Endothelial cell of umbilical vein (primary cell): ENCODE data around the gene PDGFRB. TPM values are rescaled to one million over a fixed set of nuclear protein-coding genes. Genes with fewer than 3 reads are reported as not detected.

ENCODE experiments used
- BruUV-seq: library from RNA; stranded (reverse); fragments of 400-500 nt; replicated peaks from 2 replicates; lab custom pipeline; 2021; lab: Mats Ljungman, UMichigan
- CTCF ChIA-PET: fragments of 300-600, 350-600 bp; sonication (Branson Sonifier 250); formaldehyde crosslinking; loops from one replicate; lab custom pipeline; 2021; ENCODE audit warnings: antibody characterized with exemption, inconsistent platforms; lab: Charles Lee
- POLR2A ChIA-PET: fragments of 300-600, 350-600 bp; sonication (Branson Sonifier 250); formaldehyde crosslinking; loops from one replicate; lab custom pipeline; 2021; ENCODE audit warnings: antibody characterized with exemption, inconsistent platforms; lab: Charles Lee
- DNase-seq: peaks from one replicate; pipeline ENCODE4 v3.0.0-alpha.2; 2011; ENCODE audit warnings: low read depth, low spot score
- FAIRE-seq: peaks from 2 replicates; lab custom pipeline; 2011; peaks lifted over from hg19 to GRCh38; lab: Jason Lieb, UNC
- H2AFZ ChIP-seq: 2 replicates; pipeline ENCODE4 v1.6.0; 2012; ENCODE audit warnings: low read depth, low read length, control low read depth, inconsistent platforms
- H3K27ac ChIP-seq: 2 replicates; pipeline ENCODE4 v1.5.1; 2011; ENCODE audit warnings: low read depth, mild to moderate bottlenecking, control low read depth, low read length, moderate library complexity; ENCODE audit not compliant: insufficient read depth
- H3K27me3 ChIP-seq, 2 experiments: 2 replicates each; pipeline versions ENCODE4 v1.6.0 to v1.6.1; 2011; ENCODE audit warnings: low read length in 2 of 2, mixed read lengths in 1 of 2; ENCODE audit not compliant: control insufficient read depth in 2 of 2, insufficient read depth in 2 of 2
- H3K36me3 ChIP-seq, 2 experiments: 2 replicates in 1 of 2; 3 replicates in 1 of 2; pipeline ENCODE4 v1.5.1; 2011; ENCODE audit warnings: low read length in 2 of 2, mild to moderate bottlenecking in 1 of 2, moderate library complexity in 1 of 2; ENCODE audit not compliant: control insufficient read depth in 2 of 2, insufficient read depth in 2 of 2; ENCODE audit errors: extremely low read depth in 1 of 2
- H3K4me1 ChIP-seq: 3 replicates; pipeline ENCODE4 v1.5.1; 2011; ENCODE audit warnings: mild to moderate bottlenecking, low read length; ENCODE audit not compliant: control insufficient read depth, insufficient read depth; ENCODE audit errors: extremely low read depth
- H3K4me2 ChIP-seq: 2 replicates; pipeline ENCODE4 v1.6.1; 2011; ENCODE audit warnings: low read length, control low read depth, mixed read lengths; ENCODE audit not compliant: insufficient read depth
- H3K4me3 ChIP-seq, 3 experiments: fragments of 200-600 bp in 1 of 3; sonication (generic), shearing (Covaris generic) in 1 of 3; replicated peaks in 1 of 3; 2 replicates each; pipeline ENCODE4 v1.5.1; 2011 to 2016; ENCODE audit warnings: control low read depth in 3 of 3, low read length in 3 of 3, mild to moderate bottlenecking in 2 of 3, inconsistent platforms in 1 of 3, low read depth in 1 of 3, moderate library complexity in 1 of 3; ENCODE audit not compliant: insufficient read depth in 1 of 3
- H3K79me2 ChIP-seq: 2 replicates; pipeline ENCODE4 v1.6.0; 2012; ENCODE audit warnings: low read length, inconsistent platforms; ENCODE audit not compliant: control insufficient read depth, insufficient read depth
- H3K9ac ChIP-seq: replicated peaks from 2 replicates; pipeline ENCODE3; 2011; ENCODE audit warnings: low read length, control low read depth; ENCODE audit not compliant: insufficient read depth; ENCODE audit errors: extremely low read depth
- H3K9me1 ChIP-seq: replicated peaks from 3 replicates; pipeline ENCODE4 v1.6.0; 2011; ENCODE audit warnings: mild to moderate bottlenecking, low read length; ENCODE audit not compliant: control insufficient read depth, insufficient read depth; ENCODE audit errors: extremely low read depth
- H3K9me3 ChIP-seq: replicated peaks from 2 replicates; pipeline ENCODE4 v1.5.1; 2012; ENCODE audit warnings: low read length, inconsistent platforms; ENCODE audit not compliant: control insufficient read depth, insufficient read depth
- H4K20me1 ChIP-seq: replicated peaks from 2 replicates; pipeline ENCODE3; 2011; ENCODE audit warnings: mild to moderate bottlenecking, low read length; ENCODE audit not compliant: control insufficient read depth, insufficient read depth; ENCODE audit errors: extremely low read depth
- EZH2 ChIP-seq: IDR thresholded peaks from 2 replicates; pipeline ENCODE4 v1.6.1; 2012; ENCODE audit warnings: borderline replicate concordance, low read depth, mild to moderate bottlenecking, moderate library complexity, low read length, inconsistent platforms; ENCODE audit not compliant: severe bottlenecking
- FOS ChIP-seq: IDR thresholded peaks from 2 replicates; pipeline ENCODE4 v1.6.1; 2011; ENCODE audit warnings: mild to moderate bottlenecking, low read length, moderate library complexity, borderline replicate concordance; ENCODE audit not compliant: insufficient read depth
- GATA2 ChIP-seq: IDR thresholded peaks from 2 replicates; pipeline ENCODE4 v1.7.0; 2011; ENCODE audit warnings: low read depth, mild to moderate bottlenecking, moderate library complexity, mixed read lengths, low read length; ENCODE audit not compliant: insufficient read length, insufficient read depth
- JUN ChIP-seq: IDR thresholded peaks from 2 replicates; pipeline ENCODE4 v1.6.1; 2011; ENCODE audit warnings: borderline replicate concordance, low read depth; ENCODE audit not compliant: insufficient read length, insufficient read depth
- MAX ChIP-seq: IDR thresholded peaks from 2 replicates; pipeline ENCODE4 v1.6.1; 2011; ENCODE audit not compliant: insufficient read depth, insufficient read length
- MYC ChIP-seq: IDR thresholded peaks from one replicate; pipeline ENCODE4 v1.6.1; 2011; ENCODE audit warnings: mild to moderate bottlenecking, low read depth, low read length
- POLR2A ChIP-seq: IDR thresholded peaks from 2 replicates; pipeline ENCODE4 v1.6.1; 2012; ENCODE audit warnings: low read depth, mild to moderate bottlenecking, control low read depth, low read length
- POLR2AphosphoS5 ChIP-seq: IDR thresholded peaks from 2 replicates; pipeline ENCODE4 v1.6.1; 2012; ENCODE audit warnings: low read depth, mild to moderate bottlenecking, control low read depth, low read length, moderate library complexity; ENCODE audit not compliant: insufficient read depth
- dilution Hi-C: fragments of 300-500 bp; cut with MboI; formaldehyde crosslinking; loops from one replicate; pipeline ENCODE4 v1.15.0; 2019; ENCODE audit warnings: low sequenced_read_pairs; ENCODE audit not compliant: extremely low pct_ligation_motif_present
- intact Hi-C: fragments of 100-400 bp; cut with micrococcal nuclease; formaldehyde crosslinking; loops from one replicate; pipeline ENCODE4 v1.10.0; 2022
- polyA plus RNA-seq, 4 experiments: library from polyadenylated mRNA; depleted of rRNA in 3 of 4; stranded (reverse) in 3 of 4; unstranded in 1 of 4; fragments of >200 nt; gene quantifications; 2 replicates each; pipeline versions ENCODE4 v1.2.1 to v1.2.3, GENCODE V29; 2011 to 2012; ENCODE audit warnings: missing spikeins in 1 of 4
- total RNA-seq: library from RNA; stranded (reverse); gene quantifications from 2 replicates; pipeline ENCODE4 v1.2.3, GENCODE V29; 2021

Gene PDGFRB
- total and polyA plus RNA-seq, 2 donors (not counting 3 experiments of a cell fraction or from before 2014, with no cell fraction given) = 1.4 to 1.7 TPM

GRCh38 chr5:150181027-150181426 lies 25.4 kb upstream of the PDGFRB start:
- POLR2A ChIA-PET = no interaction called here
- H3K4me2 ChIP-seq = no peak overlapping the region
- BruUV-seq = no TSS peak
- H3K27me3 ChIP-seq = peaks cover 2 to 5% of the 10 kb centered on the region in 2 experiments
- no peaks in the 10 kb centered on the region for H3K9me3 ChIP-seq
- no peaks in the 10 kb centered on the region for H4K20me1 ChIP-seq
- no peak overlapping the region for H2AFZ ChIP-seq
- no peak overlapping the region for H3K27ac ChIP-seq
- H3K9ac ChIP-seq = no peak overlapping the region
- H3K36me3 ChIP-seq = no peaks in the 10 kb centered on the region
- FAIRE-seq (no peak), DNase-seq (no peak)
- TF ChIP-seq MYC (no peak), MAX (no peak), FOS (no peak), JUN (no peak), POLR2AphosphoS5 (no peak), EZH2 (no peak), GATA2 (no peak), POLR2A (no peak)
- no peak overlapping the region for H3K4me3 ChIP-seq
- intact Hi-C loops (no loop called here), dilution Hi-C loops (no loop called here)
- CTCF ChIA-PET = no interaction called here
- no peaks in the 10 kb centered on the region for H3K9me1 ChIP-seq
- H3K79me2 ChIP-seq = no peaks in the 10 kb centered on the region
- H3K4me1 ChIP-seq = no peaks in the 10 kb centered on the region
